SHP77 (cell line): ENCODE data around the gene NLGN1.
"Not testable (repeated sequence)": the region's sequence is repeated elsewhere in the genome, so short reads cannot be mapped to it uniquely, and the experiment has no call there.

Experiments
- DNase-seq, 2 experiments: peaks; one replicate each; lab custom pipeline; 2025; lab: John Stamatoyannopoulos, UW

The NLGN1 gene

GRCh38 chr3:174218016-174218415, 820.5 kb downstream of the NLGN1 start:
- no peak for DNase-seq

- DNase-seq = no peak
Measured at GRCh38 chr3:174219738-174220137, 822.2 kb downstream of the NLGN1 start.

GRCh38 chr3:174220775-174221554, 823.4 kb downstream of the NLGN1 start:
- DNase-seq = no peak

GRCh38 chr3:174223042-174223441, 825.5 kb downstream of the NLGN1 start:
- no peak for DNase-seq

GRCh38 chr3:174223626-174224025, 826.1 kb downstream of the NLGN1 start:
- DNase-seq = no peak

GRCh38 chr3:174229916-174230315, 832.4 kb downstream of the NLGN1 start:
- DNase-seq = no peak

GRCh38 chr3:174232028-174232657, 834.6 kb downstream of the NLGN1 start:
- DNase-seq = not testable (repeated sequence)

GRCh38 chr3:174232658-174233429, 835.3 kb downstream of the NLGN1 start:
- no peak for DNase-seq

- DNase-seq = no peak
Measured at GRCh38 chr3:174233511-174233910, 836.0 kb downstream of the NLGN1 start.

GRCh38 chr3:174242311-174243041, 844.9 kb downstream of the NLGN1 start:
- no peak for DNase-seq

- DNase-seq = no peak
Measured at GRCh38 chr3:174243171-174243570, 845.6 kb downstream of the NLGN1 start.

- DNase-seq = no peak
Measured at GRCh38 chr3:174247687-174248152, 850.2 kb downstream of the NLGN1 start.

GRCh38 chr3:174251681-174252080, 854.1 kb downstream of the NLGN1 start:
- no peak for DNase-seq

GRCh38 chr3:174253196-174253823, 855.8 kb downstream of the NLGN1 start:
- DNase-seq = no peak

GRCh38 chr3:174253940-174254339, 856.4 kb downstream of the NLGN1 start:
- DNase-seq = no peak

GRCh38 chr3:174255454-174255853, 857.9 kb downstream of the NLGN1 start:
- DNase-seq = no peak

GRCh38 chr3:174266476-174266875, 868.9 kb downstream of the NLGN1 start:
- DNase-seq = no peak

GRCh38 chr3:174268061-174268460, 870.5 kb downstream of the NLGN1 start:
- DNase-seq = no peak

GRCh38 chr3:174268586-174268985, 871.0 kb downstream of the NLGN1 start:
- no peak for DNase-seq

GRCh38 chr3:174270841-174271240, 873.3 kb downstream of the NLGN1 start:
- no peak for DNase-seq

GRCh38 chr3:174275336-174275735, 877.8 kb downstream of the NLGN1 start:
- DNase-seq = no peak

- DNase-seq = no peak
Measured at GRCh38 chr3:174276826-174277225, 879.3 kb downstream of the NLGN1 start.
